HCT116 (cell line): ENCODE measurements around the gene RHEBL1.

Experiments used
- SP1 ChIP-seq: IDR thresholded peaks from 2 replicates; pipeline ENCODE4 v1.6.1; 2012; ENCODE audit warnings: low read depth
- TF ChIP-seq, protein P1 (sequence below), 3 experiments: fragments of 200-600 bp in 1 of 3; sonication (generic) in 1 of 3; IDR thresholded peaks in 2 of 3; conservative IDR thresholded peaks in 1 of 3; 2 replicates each; pipeline ENCODE4 v1.5.1; 2012 to 2017; ENCODE audit warnings: low read depth in 2 of 3, low read length in 2 of 3, antibody characterized with exemption in 1 of 3, borderline replicate concordance in 1 of 3, control low read depth in 1 of 3, mild to moderate bottlenecking in 1 of 3, mixed read lengths in 1 of 3, mixed run types in 1 of 3, moderate library complexity in 1 of 3; ENCODE audit not compliant: insufficient read depth in 1 of 3

DNA sequence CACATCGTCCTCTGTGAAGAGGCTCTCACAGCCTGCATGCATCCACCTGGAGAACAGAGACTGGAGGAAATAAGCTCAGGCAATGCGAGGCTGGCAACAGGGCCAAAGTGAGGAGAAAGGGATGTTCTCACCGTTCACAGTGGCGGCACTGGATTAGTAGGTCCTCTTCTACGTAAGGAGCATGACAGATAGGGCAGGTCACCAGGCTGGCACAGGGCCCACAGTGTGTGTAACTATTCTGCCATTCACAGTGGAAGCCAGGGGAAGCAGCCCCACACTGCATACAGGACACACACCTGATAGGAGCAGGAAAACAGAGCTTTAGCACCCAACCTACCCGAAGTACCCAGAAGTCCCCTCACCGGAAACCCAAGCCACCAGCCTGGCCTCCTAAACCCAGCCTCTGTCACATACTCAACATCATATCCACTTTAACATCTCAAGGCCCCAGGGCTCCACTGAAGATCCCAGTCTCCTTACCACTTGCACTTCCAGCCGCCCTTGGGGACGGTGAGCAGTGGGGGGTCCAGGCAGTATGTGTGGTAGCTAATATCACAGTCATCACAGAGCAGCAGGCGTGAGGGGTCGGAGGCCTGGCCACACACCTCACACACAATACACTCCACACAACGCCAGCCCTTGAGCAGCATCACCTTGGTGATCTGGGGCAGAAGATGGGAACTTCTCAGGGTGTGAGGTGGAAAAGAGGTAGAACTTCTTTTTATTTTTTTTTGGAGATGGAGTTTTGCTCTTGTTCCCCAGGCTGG, 23.5 kb downstream of the RHEBL1 start:
- TF ChIP-seq, protein P1, sequence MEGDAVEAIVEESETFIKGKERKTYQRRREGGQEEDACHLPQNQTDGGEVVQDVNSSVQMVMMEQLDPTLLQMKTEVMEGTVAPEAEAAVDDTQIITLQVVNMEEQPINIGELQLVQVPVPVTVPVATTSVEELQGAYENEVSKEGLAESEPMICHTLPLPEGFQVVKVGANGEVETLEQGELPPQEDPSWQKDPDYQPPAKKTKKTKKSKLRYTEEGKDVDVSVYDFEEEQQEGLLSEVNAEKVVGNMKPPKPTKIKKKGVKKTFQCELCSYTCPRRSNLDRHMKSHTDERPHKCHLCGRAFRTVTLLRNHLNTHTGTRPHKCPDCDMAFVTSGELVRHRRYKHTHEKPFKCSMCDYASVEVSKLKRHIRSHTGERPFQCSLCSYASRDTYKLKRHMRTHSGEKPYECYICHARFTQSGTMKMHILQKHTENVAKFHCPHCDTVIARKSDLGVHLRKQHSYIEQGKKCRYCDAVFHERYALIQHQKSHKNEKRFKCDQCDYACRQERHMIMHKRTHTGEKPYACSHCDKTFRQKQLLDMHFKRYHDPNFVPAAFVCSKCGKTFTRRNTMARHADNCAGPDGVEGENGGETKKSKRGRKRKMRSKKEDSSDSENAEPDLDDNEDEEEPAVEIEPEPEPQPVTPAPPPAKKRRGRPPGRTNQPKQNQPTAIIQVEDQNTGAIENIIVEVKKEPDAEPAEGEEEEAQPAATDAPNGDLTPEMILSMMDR (IDR thresholded peaks at IDR 0.05 in 2 of 3, conservative IDR thresholded peaks at IDR 0.05 in 1 of 3; ENCODE audit: borderline replicate concordance in 1 of 3, insufficient read depth in 1 of 3, low read depth in 2 of 3, low read length in 2 of 3): no peak
- TF ChIP-seq SP1: no peak
